Measurements from ENCODE around the gene CAPNS1. TPM values are rescaled to one million over a fixed set of nuclear protein-coding genes. Genes with fewer than 3 reads are reported as not detected.

CAPNS1 gene
- total and polyA plus RNA-seq, 8 donors: 93.7 to 575 (median 153) TPM

GRCh38 chr19:36136964-36137686, 2.7 kb upstream of the CAPNS1 start:
- intact Hi-C loops (cut with DNase I; ENCODE audit: low total_unique reads): no loop called here
- peaks cover 2 to 8% (median 3%) of the 10 kb centered on the region in 4 donors for H3K36me3 ChIP-seq
- H3K27me3 ChIP-seq: no peaks in the 10 kb centered on the region
- peak overlapping the region; percentile 75 to 85 (median 84) for H3K27ac ChIP-seq
- WGBS, 5 donors: 48 to 54% (median 52%) methylated on average over 12 of the region's 12 CpGs
- H3K9me3 ChIP-seq: no peaks in the 10 kb centered on the region
- H3K4me1 ChIP-seq: peaks cover 16 to 54% (median 41%) of the 10 kb centered on the region in 4 donors
- TF ChIP-seq POLR2AphosphoS5 (IDR thresholded peaks at IDR 0.05) (peak in 2 of 3 donors; percentile 68 to 72), CTCF (IDR thresholded peaks at IDR 0.05) (no peak), POLR2A (IDR thresholded peaks at IDR 0.05) (no peak), EP300 (IDR thresholded peaks at IDR 0.05) (no peak)
- peak overlapping the region in 2 of 4 donors; percentile 4 to 5 for H3K4me3 ChIP-seq
- peak; percentile 80 to 83 for DNase-seq

GRCh38 chr19:36139120-36139472, 770 bp upstream of the CAPNS1 start:
- no peak for DNase-seq
- Histone ChIP-seq H3K9me3 (no peaks in the 10 kb centered on the region), H3K36me3 (peaks cover 14 to 27% (median 22%) of the 10 kb centered on the region in 4 donors), H3K4me3 (peak overlapping the region; percentile 64 to 85 (median 80)), H3K4me1 (peaks cover 16 to 51% (median 41%) of the 10 kb centered on the region in 4 donors), H3K27ac (peak overlapping the region; percentile 95 to 99 (median 98)), H3K27me3 (no peaks in the 10 kb centered on the region)
- 41 to 54% (median 50%) methylated on average over 7 of the region's 7 CpGs for WGBS, 5 donors
- intact Hi-C loops (cut with DNase I; ENCODE audit: low total_unique reads): no loop called here
- TF ChIP-seq CTCF (IDR thresholded peaks at IDR 0.05) (no peak), EP300 (IDR thresholded peaks at IDR 0.05) (no peak), POLR2A (IDR thresholded peaks at IDR 0.05) (no peak), POLR2AphosphoS5 (IDR thresholded peaks at IDR 0.05) (no peak)

DNA sequence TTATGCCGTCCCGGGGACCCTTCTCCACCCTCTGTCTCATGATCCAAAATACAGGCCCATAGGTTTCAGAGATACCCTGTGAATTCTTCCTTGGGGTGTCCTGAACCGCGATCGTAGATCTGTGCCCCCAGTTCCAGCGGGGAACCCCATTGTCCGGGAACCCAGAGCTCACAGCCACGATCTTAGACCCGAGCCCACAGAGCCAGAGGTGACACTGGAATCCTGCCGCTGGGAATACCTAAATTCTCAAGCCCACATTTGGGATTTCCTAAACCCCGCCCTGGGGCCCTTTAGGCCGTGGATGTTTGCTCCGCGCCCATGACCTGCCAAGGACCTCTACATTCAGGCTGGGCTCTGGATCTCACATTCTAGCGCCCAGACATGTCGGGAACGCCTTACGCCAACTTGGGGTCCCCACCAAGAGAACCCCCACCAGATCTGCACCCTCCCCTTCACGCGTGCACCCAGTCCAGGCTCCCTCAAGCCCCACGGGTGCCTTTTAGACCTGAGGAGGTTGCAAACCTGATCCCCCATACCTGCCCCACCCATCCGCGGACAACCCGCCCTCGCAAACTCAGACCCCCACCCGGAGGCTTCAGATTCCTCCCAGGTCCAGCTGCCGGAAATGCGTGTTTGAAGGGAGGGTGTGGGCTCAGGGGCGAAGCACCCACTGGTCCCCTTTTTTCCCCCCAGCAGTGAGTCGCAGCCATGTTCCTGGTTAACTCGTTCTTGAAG, 605 bp downstream of the CAPNS1 start:
- intact Hi-C loops (cut with DNase I; ENCODE audit: low total_unique reads): no loop called here
- TF ChIP-seq POLR2AphosphoS5 (IDR thresholded peaks at IDR 0.05) (no peak), CTCF (IDR thresholded peaks at IDR 0.05) (no peak), POLR2A (IDR thresholded peaks at IDR 0.05) (no peak), EP300 (IDR thresholded peaks at IDR 0.05) (no peak)
- WGBS, 5 donors: 0 to 1% (median 0%) methylated on average over 21 to 31 of the region's 31 CpGs
- peaks cover 26 to 41% (median 35%) of the 10 kb centered on the region in 4 donors for H3K36me3 ChIP-seq
- H3K4me1 ChIP-seq: peaks cover 16 to 51% (median 41%) of the 10 kb centered on the region in 4 donors
- no peaks in the 10 kb centered on the region for H3K27me3 ChIP-seq
- no peaks in the 10 kb centered on the region for H3K9me3 ChIP-seq
- H3K27ac ChIP-seq: peak overlapping the region; percentile 95 to 99 (median 98)
- peak; percentile 39 to 87 for DNase-seq
- H3K4me3 ChIP-seq: peak overlapping the region; percentile 64 to 85 (median 80)

GRCh38 chr19:36141039-36141927, 1.4 kb downstream of the CAPNS1 start:
- peaks cover 34 to 49% (median 44%) of the 10 kb centered on the region in 4 donors for H3K36me3 ChIP-seq
- peak overlapping the region; percentile 64 to 85 (median 80) for H3K4me3 ChIP-seq
- peak overlapping the region; percentile 95 to 99 (median 98) for H3K27ac ChIP-seq
- WGBS, 5 donors: 18 to 34% (median 24%) methylated on average over 22 to 42 of the region's 42 CpGs
- DNase-seq: peak; percentile 91 to 93
- H3K4me1 ChIP-seq: peaks cover 14 to 45% (median 38%) of the 10 kb centered on the region in 4 donors
- TF ChIP-seq EP300 (IDR thresholded peaks at IDR 0.05) (no peak), CTCF (IDR thresholded peaks at IDR 0.05) (no peak), POLR2AphosphoS5 (IDR thresholded peaks at IDR 0.05) (peak; percentile 52 to 70 (median 64)), POLR2A (IDR thresholded peaks at IDR 0.05) (no peak)
- H3K9me3 ChIP-seq: no peaks in the 10 kb centered on the region
- H3K27me3 ChIP-seq: no peaks in the 10 kb centered on the region
- intact Hi-C loops (cut with DNase I; ENCODE audit: low total_unique reads): no loop called here

All from stomach (tissue), 9 donors.